Measurements from ENCODE around the gene TCEAL8. TPM values are rescaled to one million over a fixed set of nuclear protein-coding genes. Genes with fewer than 3 reads are reported as not detected.

Gene TCEAL8
- total and polyA plus RNA-seq, 2 of the 8 experiments (the other 6 are each of a cell fraction or from before 2014, with no cell fraction given), result 47.2 to 82.2 TPM

DNA sequence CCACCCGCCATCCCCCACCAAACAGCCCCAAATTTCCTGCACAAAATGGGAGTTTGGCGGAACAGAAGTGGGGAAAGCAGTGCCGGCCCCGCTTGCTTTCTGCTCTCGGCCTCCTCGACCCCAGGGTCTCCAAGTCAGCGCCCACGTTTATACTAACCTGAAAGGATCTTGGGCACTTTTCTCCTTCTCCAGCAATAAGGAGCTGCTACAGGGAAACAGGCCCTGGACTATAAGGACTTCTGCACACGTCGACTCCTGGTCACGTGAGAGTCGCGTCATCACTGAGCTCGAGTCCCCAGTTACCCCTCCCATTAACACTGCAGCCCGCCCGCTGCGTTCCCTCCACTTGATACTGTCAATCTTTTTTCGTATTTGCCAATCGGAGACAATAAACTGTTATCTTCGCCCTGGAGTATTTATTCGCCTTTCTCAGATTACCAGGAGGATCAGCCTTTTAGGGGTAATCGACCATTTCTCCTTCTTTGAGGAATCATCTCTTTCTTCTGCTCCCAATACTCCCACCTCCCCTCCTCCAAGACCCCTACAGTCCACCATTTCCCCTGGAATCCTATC, at the start of gene TCEAL8 (continued):
- TF ChIP-seq, protein P1, sequence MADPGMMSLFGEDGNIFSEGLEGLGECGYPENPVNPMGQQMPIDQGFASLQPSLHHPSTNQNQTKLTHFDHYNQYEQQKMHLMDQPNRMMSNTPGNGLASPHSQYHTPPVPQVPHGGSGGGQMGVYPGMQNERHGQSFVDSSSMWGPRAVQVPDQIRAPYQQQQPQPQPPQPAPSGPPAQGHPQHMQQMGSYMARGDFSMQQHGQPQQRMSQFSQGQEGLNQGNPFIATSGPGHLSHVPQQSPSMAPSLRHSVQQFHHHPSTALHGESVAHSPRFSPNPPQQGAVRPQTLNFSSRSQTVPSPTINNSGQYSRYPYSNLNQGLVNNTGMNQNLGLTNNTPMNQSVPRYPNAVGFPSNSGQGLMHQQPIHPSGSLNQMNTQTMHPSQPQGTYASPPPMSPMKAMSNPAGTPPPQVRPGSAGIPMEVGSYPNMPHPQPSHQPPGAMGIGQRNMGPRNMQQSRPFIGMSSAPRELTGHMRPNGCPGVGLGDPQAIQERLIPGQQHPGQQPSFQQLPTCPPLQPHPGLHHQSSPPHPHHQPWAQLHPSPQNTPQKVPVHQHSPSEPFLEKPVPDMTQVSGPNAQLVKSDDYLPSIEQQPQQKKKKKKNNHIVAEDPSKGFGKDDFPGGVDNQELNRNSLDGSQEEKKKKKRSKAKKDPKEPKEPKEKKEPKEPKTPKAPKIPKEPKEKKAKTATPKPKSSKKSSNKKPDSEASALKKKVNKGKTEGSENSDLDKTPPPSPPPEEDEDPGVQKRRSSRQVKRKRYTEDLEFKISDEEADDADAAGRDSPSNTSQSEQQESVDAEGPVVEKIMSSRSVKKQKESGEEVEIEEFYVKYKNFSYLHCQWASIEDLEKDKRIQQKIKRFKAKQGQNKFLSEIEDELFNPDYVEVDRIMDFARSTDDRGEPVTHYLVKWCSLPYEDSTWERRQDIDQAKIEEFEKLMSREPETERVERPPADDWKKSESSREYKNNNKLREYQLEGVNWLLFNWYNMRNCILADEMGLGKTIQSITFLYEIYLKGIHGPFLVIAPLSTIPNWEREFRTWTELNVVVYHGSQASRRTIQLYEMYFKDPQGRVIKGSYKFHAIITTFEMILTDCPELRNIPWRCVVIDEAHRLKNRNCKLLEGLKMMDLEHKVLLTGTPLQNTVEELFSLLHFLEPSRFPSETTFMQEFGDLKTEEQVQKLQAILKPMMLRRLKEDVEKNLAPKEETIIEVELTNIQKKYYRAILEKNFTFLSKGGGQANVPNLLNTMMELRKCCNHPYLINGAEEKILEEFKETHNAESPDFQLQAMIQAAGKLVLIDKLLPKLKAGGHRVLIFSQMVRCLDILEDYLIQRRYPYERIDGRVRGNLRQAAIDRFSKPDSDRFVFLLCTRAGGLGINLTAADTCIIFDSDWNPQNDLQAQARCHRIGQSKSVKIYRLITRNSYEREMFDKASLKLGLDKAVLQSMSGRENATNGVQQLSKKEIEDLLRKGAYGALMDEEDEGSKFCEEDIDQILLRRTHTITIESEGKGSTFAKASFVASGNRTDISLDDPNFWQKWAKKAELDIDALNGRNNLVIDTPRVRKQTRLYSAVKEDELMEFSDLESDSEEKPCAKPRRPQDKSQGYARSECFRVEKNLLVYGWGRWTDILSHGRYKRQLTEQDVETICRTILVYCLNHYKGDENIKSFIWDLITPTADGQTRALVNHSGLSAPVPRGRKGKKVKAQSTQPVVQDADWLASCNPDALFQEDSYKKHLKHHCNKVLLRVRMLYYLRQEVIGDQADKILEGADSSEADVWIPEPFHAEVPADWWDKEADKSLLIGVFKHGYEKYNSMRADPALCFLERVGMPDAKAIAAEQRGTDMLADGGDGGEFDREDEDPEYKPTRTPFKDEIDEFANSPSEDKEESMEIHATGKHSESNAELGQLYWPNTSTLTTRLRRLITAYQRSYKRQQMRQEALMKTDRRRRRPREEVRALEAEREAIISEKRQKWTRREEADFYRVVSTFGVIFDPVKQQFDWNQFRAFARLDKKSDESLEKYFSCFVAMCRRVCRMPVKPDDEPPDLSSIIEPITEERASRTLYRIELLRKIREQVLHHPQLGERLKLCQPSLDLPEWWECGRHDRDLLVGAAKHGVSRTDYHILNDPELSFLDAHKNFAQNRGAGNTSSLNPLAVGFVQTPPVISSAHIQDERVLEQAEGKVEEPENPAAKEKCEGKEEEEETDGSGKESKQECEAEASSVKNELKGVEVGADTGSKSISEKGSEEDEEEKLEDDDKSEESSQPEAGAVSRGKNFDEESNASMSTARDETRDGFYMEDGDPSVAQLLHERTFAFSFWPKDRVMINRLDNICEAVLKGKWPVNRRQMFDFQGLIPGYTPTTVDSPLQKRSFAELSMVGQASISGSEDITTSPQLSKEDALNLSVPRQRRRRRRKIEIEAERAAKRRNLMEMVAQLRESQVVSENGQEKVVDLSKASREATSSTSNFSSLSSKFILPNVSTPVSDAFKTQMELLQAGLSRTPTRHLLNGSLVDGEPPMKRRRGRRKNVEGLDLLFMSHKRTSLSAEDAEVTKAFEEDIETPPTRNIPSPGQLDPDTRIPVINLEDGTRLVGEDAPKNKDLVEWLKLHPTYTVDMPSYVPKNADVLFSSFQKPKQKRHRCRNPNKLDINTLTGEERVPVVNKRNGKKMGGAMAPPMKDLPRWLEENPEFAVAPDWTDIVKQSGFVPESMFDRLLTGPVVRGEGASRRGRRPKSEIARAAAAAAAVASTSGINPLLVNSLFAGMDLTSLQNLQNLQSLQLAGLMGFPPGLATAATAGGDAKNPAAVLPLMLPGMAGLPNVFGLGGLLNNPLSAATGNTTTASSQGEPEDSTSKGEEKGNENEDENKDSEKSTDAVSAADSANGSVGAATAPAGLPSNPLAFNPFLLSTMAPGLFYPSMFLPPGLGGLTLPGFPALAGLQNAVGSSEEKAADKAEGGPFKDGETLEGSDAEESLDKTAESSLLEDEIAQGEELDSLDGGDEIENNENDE (IDR thresholded peaks at IDR 0.05; ENCODE audit: insufficient replicate concordance, low read length), result no peak
- TF ChIP-seq GTF2F1 (IDR thresholded peaks at IDR 0.05; ENCODE audit: borderline replicate concordance, low read depth, low read length) (no peak), TAF1 (IDR thresholded peaks at IDR 0.05; ENCODE audit: low read depth, low read length) (peak; percentile 57; the same call in 1 of the 2 replicates), RXRA (IDR thresholded peaks at IDR 0.05; ENCODE audit: insufficient read depth, low read depth, low read length) (no peak), KDM1A (IDR thresholded peaks at IDR 0.05; ENCODE audit: borderline replicate concordance, low read length) (no peak), CBX8 (IDR thresholded peaks at IDR 0.05; ENCODE audit: borderline replicate concordance, low read depth, low read length) (no peak), CHD2 (IDR thresholded peaks at IDR 0.05; ENCODE audit: low read length) (no peak), TBP (IDR thresholded peaks at IDR 0.05; ENCODE audit: low read depth, low read length) (peak; percentile 52; the same call in 1 of the 2 replicates), SIN3A (conservative IDR thresholded peaks at IDR 0.05 in 1 of 2, IDR thresholded peaks at IDR 0.05 in 1 of 2; ENCODE audit: low read depth in 1 of 2, low read length in 2 of 2) (no peak), CHD1 (IDR thresholded peaks at IDR 0.05; ENCODE audit: low read depth, low read length) (no peak)
- TF ChIP-seq, protein P2, sequence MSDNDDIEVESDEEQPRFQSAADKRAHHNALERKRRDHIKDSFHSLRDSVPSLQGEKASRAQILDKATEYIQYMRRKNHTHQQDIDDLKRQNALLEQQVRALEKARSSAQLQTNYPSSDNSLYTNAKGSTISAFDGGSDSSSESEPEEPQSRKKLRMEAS (IDR thresholded peaks at IDR 0.05), result no peak

Measured in H1 (cell line).